Stomach (tissue), 9 donors: Measurements from ENCODE around the gene ADAM12. TPM values are rescaled to one million over a fixed set of nuclear protein-coding genes. Genes with fewer than 3 reads are reported as not detected.

ENCODE experiments used
- DNase-seq, 2 donors: peaks; one replicate each; pipeline versions ENCODE4 v3.0.0 to v3.0.0-alpha.2; 2013 to 2019
- H3K27ac ChIP-seq, 5 donors: fragments of 200-600 bp in 4 of 5; sonication (generic) in 4 of 5; one replicate each; pipeline ENCODE4 v1.5.1; 2013 to 2019; ENCODE audit warnings: mild to moderate bottlenecking in 1 of 5, moderate library complexity in 1 of 5
- H3K27me3 ChIP-seq, 3 donors: fragments of 200-600 bp; sonication (generic); one replicate each; pipeline ENCODE4 v1.5.1; 2017 to 2019; ENCODE audit warnings: mixed run types in 1 of 3
- H3K36me3 ChIP-seq, 4 donors: fragments of 200-600 bp; sonication (generic); 1 replicate in 3 of 4; 2 replicates in 1 of 4; pipeline ENCODE4 v1.5.1; 2016 to 2019
- H3K4me1 ChIP-seq, 4 donors: fragments of 200-600 bp; sonication (generic); one replicate each; pipeline ENCODE4 v1.5.1; 2016 to 2019
- H3K4me3 ChIP-seq, 4 donors: fragments of 200-600 bp; sonication (generic) in 3 of 4; one replicate each; pipeline ENCODE4 v1.5.1; 2016 to 2019; ENCODE audit warnings: mild to moderate bottlenecking in 1 of 4
- H3K9me3 ChIP-seq, 4 donors: fragments of 200-600 bp; sonication (generic); one replicate each; pipeline ENCODE4 v1.5.1; 2016 to 2019
- CTCF ChIP-seq, 7 experiments: fragments of 450-650 bp in 4 of 7; fragments of 200-600 bp in 3 of 7; sonication (generic) in 3 of 7; IDR thresholded peaks; one replicate each; pipeline ENCODE4 v1.5.1; 2016 to 2019; ENCODE audit warnings: antibody characterized with exemption in 7 of 7, control low read depth in 2 of 7, mild to moderate bottlenecking in 1 of 7
- EP300 ChIP-seq: sonication (generic); formaldehyde crosslinking; IDR thresholded peaks from one replicate; pipeline ENCODE4 v1.6.1; 2017; ENCODE audit warnings: antibody characterized with exemption
- POLR2A ChIP-seq, 4 donors: fragments of 450-650 bp; IDR thresholded peaks; one replicate each; pipeline ENCODE4 v1.6.1; 2016; ENCODE audit warnings: antibody characterized with exemption in 4 of 4, control low read depth in 2 of 4, mild to moderate bottlenecking in 1 of 4, moderate library complexity in 1 of 4
- POLR2AphosphoS5 ChIP-seq, 3 donors: sonication (generic); formaldehyde crosslinking; IDR thresholded peaks; one replicate each; pipeline ENCODE4 v1.6.1; 2016; ENCODE audit warnings: antibody characterized with exemption in 3 of 3
- WGBS, 5 donors: extraction: QIAGEN DNeasy Blood & Tissue Kit in 3 of 5; methylation state at CpG; one replicate each; pipeline versions ENCODE4 v1.1.5 to v1.1.7; 2013 to 2018; 5-methylcytosine and 5-hydroxymethylcytosine counted together
- intact Hi-C: fragments of 100-400 bp; cut with DNase I; formaldehyde crosslinking; loops from one replicate; pipeline ENCODE4 v1.15.1; 2023; ENCODE audit warnings: low total_unique reads
- polyA plus RNA-seq, 3 donors: library from polyadenylated mRNA; stranded (reverse); fragments of 200-250 nt; gene quantifications; one replicate each; pipeline ENCODE4 v1.2.3, GENCODE V29; 2013
- total RNA-seq, 5 donors: library from RNA; depleted of rRNA; stranded (reverse); fragments of >200 nt; gene quantifications; one replicate each; pipeline versions ENCODE4 v1.1.0 to v1.2.3, GENCODE V29; 2014 to 2016
- donor health status: healthy with polysubstance abuse.
- donor health status: Bipolar disorder and iron deficiency.
- donor health status: healthy.

Gene ADAM12
- total and polyA plus RNA-seq, 8 donors: 0.03 to 6.4 (median 0.50) TPM; not detected in 3

- DNase-seq: no peak
- 69 to 82% (median 74%) methylated on average over 5 of the region's 5 CpGs for WGBS, 5 donors
- no peak overlapping the region for H3K4me3 ChIP-seq
- H3K27me3 ChIP-seq: no peaks in the 10 kb centered on the region
- no peak overlapping the region for H3K27ac ChIP-seq
- no peak for TF ChIP-seq POLR2A (IDR thresholded peaks at IDR 0.05)
- no peak for TF ChIP-seq EP300
- TF ChIP-seq CTCF (IDR thresholded peaks at IDR 0.05): no peak
- TF ChIP-seq POLR2AphosphoS5 (IDR thresholded peaks at IDR 0.05): no peak
- intact Hi-C loops: no loop called here
- no peaks in the 10 kb centered on the region for H3K36me3 ChIP-seq
- no peaks in the 10 kb centered on the region for H3K9me3 ChIP-seq
- H3K4me1 ChIP-seq: peaks cover 0 to 17% (median 4%) of the 10 kb centered on the region in 4 donors
These were observed 341.4 kb downstream of the ADAM12 start for GRCh38 chr10:126046831-126047230.

- Histone ChIP-seq H3K4me1 (peaks cover 0 to 24% (median 4%) of the 10 kb centered on the region in 4 donors), H3K27me3 (no peaks in the 10 kb centered on the region), H3K9me3 (no peaks in the 10 kb centered on the region), H3K4me3 (no peak overlapping the region), H3K27ac (no peak overlapping the region), H3K36me3 (no peaks in the 10 kb centered on the region)
- 63 to 93% (median 88%) methylated on average over 3 of the region's 3 CpGs for WGBS, 5 donors
- intact Hi-C loops: no loop called here
- no peak for DNase-seq
- no peak for TF ChIP-seq EP300
- no peak for TF ChIP-seq POLR2AphosphoS5 (IDR thresholded peaks at IDR 0.05)
- TF ChIP-seq CTCF (IDR thresholded peaks at IDR 0.05): no peak
- no peak for TF ChIP-seq POLR2A (IDR thresholded peaks at IDR 0.05)
These were observed 342.4 kb downstream of the ADAM12 start for GRCh38 chr10:126045861-126046260.

GRCh38 chr10:126043389-126043788, 344.9 kb downstream of the ADAM12 start:
- H3K4me1 ChIP-seq: peaks cover 0 to 20% (median 4%) of the 10 kb centered on the region in 4 donors
- no peaks in the 10 kb centered on the region for H3K36me3 ChIP-seq
- no peak overlapping the region for H3K4me3 ChIP-seq
- WGBS, 5 donors: 65 to 87% (median 83%) methylated on average over 4 to 10 of the region's 10 CpGs
- no peaks in the 10 kb centered on the region for H3K27me3 ChIP-seq
- no peak for DNase-seq
- no peak overlapping the region for H3K27ac ChIP-seq
- intact Hi-C loops: no loop called here
- TF ChIP-seq CTCF (IDR thresholded peaks at IDR 0.05) (no peak), POLR2A (IDR thresholded peaks at IDR 0.05) (no peak), EP300 (no peak), POLR2AphosphoS5 (IDR thresholded peaks at IDR 0.05) (no peak)
- no peaks in the 10 kb centered on the region for H3K9me3 ChIP-seq

GRCh38 chr10:126042906-126043305, 345.4 kb downstream of the ADAM12 start:
- 86 to 95% (median 89%) methylated on average over 7 to 10 of the region's 10 CpGs for WGBS, 5 donors
- no peak for DNase-seq
- H3K27ac ChIP-seq: no peak overlapping the region
- H3K4me1 ChIP-seq: peaks cover 0 to 20% (median 4%) of the 10 kb centered on the region in 4 donors
- H3K27me3 ChIP-seq: no peaks in the 10 kb centered on the region
- H3K9me3 ChIP-seq: no peaks in the 10 kb centered on the region
- H3K36me3 ChIP-seq: no peaks in the 10 kb centered on the region
- TF ChIP-seq POLR2A (IDR thresholded peaks at IDR 0.05) (no peak), CTCF (IDR thresholded peaks at IDR 0.05) (no peak)
- H3K4me3 ChIP-seq: no peak overlapping the region
- intact Hi-C loops: no loop called here
